Hepatic stellate cell (primary cell): ENCODE results near the gene PRKAG1.

ENCODE experiments used
- DNase-seq: peaks from one replicate; pipeline ENCODE4 v3.0.0; 2011; ENCODE audit warnings: low spot score

PRKAG1 gene

DNA sequence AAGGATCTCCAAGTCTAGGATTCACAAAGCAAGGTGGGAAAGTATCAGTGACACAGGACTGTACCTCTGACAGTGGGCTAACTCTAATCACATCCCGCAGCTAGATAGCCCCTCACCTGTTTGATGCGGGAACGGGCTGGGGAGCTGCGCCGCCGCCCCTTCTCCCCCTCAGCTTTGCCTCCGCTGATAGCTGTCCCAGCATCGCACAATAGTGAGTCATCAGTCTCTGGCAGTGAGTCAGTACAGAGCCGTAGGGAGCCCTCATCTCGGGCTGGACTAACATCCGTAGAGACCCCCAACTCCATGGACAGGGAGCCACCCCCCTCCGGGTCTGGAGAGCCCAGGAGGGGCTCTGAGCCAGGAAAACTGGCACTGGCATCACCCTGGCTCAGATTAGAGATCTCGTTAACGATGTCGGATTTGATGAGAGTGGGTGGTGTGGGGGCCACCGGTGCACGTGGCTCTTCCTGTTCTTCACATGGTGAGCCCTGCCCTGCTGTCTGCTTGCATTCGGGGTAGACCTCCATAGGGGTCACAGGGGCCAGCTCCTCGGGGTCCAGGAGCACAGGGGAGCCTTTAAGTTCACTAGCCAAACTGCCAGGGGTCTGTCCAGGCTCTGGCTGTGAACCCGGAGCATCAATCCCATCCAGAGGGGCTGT lies 31.1 kb upstream of the PRKAG1 start:
- DNase-seq, result peak; percentile 97

DNA sequence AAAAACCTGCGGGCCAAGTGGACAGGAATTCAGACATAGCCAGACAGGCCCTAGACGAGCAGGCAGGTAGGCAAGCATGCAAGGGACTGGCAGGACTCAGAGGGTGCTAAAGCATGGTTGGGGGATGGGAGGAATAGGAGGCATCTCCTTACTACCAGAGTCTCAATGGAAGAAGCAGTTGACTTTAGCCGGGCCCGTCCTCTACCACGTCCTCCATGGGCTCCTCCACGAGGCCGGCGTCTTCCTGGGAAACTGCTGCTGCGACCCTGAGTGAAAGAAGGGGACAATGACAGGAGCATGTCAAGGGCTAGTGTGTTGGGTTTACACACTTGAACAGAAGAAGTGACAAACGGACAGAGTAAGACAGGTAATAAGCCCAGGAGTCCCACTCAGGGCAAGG lies 30.4 kb upstream of the PRKAG1 start:
- DNase-seq, result no peak

DNA sequence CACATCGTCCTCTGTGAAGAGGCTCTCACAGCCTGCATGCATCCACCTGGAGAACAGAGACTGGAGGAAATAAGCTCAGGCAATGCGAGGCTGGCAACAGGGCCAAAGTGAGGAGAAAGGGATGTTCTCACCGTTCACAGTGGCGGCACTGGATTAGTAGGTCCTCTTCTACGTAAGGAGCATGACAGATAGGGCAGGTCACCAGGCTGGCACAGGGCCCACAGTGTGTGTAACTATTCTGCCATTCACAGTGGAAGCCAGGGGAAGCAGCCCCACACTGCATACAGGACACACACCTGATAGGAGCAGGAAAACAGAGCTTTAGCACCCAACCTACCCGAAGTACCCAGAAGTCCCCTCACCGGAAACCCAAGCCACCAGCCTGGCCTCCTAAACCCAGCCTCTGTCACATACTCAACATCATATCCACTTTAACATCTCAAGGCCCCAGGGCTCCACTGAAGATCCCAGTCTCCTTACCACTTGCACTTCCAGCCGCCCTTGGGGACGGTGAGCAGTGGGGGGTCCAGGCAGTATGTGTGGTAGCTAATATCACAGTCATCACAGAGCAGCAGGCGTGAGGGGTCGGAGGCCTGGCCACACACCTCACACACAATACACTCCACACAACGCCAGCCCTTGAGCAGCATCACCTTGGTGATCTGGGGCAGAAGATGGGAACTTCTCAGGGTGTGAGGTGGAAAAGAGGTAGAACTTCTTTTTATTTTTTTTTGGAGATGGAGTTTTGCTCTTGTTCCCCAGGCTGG lies 27.7 kb upstream of the PRKAG1 start:
- DNase-seq, result no peak

DNA sequence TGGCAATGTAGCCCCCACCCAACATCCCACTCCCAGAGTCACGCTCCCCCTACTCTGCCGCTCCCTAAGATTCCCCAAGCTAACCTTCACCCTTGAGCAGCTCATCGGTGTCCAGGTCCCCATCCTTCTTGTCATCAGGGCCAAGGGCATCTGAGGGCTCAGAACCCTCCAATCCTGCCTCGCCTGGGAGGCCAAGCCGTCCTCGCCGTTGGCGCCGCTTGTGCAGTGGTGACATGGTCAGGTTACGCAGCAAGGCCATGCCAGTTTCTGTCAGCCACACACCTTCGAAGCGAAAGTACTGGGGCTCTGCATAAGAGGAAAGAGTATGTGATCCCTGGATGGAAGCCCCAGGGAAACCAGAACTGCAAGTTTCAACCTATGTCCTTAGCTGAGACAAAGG lies 26.1 kb upstream of the PRKAG1 start:
- no peak for DNase-seq

DNA sequence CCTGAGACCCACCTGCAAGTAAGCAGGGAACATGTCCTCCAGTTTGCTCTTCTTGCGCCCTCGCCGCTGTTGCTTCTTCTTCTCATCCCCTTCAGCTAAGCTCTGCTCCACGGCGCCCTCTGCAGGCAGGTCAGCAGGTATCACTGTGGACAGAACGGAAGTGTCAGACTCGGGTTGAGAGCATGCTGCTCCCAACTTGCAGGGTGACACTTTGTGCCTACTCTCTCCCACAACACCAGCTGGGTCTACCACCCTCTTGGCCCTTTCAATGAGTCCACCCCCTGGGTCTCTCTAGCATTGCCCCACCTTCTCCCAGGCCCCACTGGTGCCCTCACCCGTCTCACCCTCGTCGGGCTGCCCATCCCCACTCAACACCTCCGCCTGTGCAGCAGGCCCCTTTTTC lies 25.3 kb upstream of the PRKAG1 start:
- DNase-seq, result peak; percentile 83

DNA sequence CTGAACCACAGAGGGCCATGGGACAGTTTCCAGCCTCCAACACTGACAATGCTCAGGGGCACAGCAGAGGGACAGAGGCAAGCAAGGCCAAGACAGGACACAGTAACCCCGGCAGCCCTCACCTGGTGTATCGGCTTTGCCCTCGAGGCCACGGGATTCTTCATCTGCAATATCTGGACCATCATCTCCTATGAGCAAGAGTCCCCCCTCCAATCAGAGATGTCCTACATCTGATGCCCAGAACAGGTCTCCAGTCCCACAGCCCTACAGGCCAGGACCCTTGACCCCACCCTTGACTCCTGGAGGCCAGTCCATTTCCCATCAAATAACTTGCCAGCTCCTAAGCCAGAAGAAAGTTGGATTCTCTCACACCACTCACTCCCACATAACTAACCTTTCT lies 24.7 kb upstream of the PRKAG1 start:
- DNase-seq, result no peak

DNA sequence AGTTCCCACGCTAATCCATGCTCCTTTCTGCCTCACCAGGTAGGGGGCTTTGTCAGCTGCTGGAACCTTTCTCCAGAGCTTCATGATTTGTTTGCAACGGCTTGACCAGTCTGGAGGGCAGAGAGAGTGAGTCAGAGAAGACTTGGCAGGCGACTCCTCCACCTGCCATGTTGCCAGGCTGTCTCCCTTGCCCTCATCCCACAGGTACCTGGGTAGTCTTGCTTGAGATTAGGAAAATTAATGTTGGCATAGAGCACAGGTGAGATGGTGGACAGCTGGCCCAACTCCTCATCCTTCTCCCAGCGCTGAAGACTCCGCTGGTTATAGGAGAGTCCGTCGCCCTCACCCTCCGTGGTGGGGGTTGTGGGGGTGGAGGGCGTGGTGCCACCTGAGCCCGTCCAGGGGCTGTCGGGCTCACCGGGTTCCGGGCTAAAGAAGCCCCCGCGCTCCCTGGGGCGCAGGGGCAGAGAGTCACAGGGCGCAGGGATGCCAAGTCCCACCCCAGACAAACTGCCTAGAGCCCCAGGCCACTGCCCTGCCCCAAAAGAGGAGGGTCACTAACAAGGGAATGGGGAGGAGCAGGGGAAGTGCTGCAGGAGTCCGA lies 23.4 kb upstream of the PRKAG1 start:
- DNase-seq, result no peak

DNA sequence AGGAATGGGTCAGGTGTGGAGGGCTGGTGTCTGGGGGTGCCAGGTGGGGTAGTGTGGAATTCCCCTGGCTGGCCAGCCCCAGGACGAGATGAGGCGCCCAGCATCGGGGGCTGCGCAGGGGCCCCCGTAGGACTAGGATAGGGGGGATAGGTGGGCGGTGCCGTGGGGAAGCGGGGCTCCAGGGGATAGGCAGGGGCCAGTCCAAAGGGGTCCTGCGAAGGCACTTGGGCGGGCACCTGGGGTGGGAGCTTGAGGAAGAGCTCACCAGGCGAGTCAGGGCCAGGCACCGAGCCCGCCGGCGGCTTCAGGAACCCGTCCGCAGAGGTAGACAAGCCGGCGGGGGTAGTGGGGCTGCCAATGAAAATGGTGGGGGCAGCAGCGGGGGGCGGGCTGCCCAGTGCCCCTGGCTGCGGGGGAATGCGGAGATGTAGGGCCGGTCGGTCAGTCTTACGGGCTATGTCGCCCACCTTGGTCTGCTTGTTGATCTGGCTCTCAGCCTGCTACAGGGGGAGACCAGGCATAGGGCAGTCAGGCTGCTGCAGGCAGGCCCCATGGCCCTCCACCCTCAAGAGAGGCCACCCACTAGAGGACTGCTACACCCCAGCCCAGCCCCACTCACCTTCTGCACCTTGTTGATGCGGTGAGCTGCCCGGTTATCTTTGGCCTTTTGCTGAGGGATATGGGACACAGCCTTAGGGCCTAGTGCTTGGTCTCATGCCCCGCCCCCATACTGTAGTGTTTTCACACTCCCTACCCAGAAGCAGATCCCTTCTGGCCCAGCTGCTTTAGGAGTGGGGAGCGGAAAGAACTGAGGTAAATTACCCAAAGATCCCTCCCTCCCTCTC lies 22.7 kb upstream of the PRKAG1 start:
- DNase-seq, result no peak

DNA sequence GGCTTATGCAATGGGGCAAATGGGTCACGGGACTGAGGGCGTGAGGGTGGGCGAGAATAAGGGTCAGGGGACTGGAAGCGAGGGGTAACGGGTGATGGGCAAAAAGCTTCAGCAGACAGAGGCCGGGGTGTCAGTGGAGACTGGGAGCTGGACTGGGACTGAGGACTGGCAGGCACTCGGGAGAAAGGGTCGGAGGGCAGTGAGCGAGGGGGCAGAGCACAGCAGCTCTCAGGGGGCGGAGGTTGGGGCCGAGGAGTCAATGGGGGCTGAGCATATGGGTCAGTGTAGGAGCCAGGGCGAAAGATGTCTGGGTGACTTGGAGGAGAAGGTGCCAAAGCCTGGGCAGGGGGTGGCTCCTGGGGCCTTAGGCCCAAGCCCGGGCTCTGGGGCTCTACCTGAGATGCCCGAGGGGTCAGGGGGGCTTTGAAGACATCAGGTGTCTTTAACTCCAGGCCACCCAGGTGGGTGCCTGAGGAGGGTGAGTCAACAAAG lies 21.8 kb upstream of the PRKAG1 start:
- DNase-seq, result no peak

DNA sequence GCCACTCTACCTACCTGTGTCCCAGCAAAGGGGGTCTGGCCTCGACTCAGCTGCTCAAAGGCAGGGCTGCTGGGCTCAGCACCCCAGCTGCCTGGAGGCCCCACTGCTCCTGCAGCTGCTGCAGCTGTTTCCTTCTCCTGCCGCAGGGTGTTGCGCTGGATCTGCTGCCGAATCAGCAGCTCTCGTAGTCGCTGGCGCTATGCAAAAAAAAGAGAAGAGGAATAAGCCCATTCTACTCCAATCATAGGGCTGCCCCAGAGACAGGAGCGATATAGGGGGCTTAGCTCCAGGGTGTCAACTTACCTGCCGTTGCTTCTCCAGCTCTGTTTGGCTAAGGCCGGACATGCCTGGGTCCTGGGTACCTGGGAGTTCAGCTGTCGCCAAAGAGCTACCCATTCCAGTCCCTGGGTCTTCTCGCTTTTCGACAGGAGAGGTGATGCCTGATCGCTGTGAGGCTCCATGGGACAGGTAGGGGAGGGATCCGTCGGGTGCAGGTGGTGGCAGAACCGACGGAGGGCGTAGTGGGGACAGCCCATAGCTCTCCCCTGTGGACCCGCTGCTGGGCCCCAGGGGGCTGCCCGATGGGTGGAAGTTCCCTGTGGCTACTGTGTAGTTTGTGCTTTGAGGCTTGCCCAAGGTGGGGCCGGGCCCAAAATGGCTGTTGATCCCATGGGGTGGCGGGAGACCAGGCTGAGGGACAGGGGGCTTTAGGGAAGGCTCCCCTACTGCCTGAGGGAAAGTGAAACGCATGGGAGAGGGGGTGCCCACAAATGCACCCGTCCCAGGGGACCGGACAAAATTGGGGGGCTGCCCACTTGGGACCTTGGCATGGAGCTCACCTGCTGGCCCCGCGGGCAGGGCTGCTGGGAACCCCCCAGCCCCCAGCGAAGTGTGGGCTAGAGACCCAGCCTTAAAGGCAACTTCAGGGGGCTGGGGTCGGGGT lies 21.1 kb upstream of the PRKAG1 start:
- no peak for DNase-seq

DNA sequence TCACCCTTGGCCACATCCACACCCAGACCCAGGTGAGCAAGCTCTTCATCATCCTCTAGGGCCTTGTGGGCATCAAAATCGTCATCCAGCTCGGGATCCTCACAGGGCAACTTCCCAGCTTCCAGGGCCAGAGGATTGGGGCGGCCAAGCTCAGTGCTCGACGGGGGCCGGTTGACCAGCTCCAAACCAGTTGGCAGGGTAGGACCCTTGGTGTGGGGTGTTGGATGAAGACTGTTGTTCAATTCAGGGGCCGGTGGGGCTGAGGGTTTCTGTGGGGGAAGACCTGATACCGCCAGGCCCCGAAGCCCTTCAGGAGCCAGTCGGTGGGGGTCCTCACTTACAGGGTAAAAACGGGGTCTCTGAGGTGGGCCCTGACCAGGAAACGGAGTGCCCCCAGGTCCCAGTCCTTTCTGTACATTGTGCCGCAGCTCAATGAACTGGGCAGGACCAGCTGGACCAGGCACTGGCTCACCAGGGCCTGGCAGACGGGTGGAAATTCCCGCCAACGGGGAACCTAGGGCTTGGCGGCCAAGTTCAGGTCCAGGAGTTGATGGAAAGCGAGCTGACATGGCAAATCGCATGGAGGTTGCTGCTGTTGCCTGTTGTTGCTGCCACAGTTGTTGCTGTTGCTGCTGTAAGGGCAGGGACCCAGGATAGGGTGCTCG lies 19.8 kb upstream of the PRKAG1 start:
- DNase-seq, result no peak

DNA sequence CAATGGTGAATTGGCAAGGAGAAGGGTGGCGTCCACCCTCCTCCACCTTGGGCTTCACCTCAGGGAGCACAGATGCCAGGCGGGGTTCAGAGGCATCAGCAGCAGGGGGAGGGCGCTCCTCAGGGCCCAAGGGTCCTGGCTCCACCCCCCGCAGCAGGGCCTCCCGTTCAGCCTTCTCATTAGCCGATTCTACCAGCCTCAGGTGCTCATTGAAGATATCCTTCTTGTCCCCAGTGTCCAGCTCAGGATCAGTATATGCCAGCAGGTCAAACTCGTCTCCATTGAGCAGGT lies 19.3 kb upstream of the PRKAG1 start:
- no peak for DNase-seq

DNA sequence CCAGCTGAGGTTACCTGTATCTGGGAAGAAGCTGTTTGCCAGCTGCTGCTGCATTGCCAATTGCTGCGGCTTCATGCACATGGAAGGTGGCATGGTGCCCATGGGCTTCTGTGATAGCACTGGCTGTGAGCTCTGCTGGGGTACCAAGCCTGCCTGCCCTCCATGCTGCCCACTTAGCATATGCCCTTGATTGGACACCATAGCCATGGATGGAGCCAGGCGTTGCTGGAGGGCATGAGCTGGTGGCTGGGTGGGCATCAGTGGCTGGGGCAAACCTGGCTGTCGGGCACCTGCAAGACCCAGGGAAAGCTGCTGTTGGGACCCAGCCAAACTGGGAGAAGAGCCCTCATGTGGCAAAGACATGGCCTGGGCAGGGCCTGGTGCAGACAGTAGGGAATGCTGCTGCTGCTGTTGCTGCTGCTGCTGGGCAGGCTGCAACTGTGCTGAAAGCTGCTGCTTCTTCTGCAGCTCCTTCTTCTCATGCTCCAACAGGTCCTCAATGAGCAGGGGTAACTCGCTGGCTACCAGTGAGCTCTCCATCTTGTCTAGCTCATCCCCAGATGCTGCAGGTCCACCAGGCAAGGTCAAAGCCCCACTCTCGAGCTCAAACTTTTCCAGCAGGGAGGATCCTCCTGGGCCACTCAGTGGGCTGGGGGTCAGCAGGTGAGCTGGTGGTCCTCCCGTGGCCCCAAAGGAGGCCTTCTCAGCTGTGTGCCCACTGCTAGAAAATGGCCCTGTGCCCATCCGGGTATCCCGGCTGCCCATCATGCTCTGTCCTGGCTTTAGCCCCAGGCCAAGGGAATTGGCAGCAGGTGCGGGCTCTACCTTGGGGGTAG lies 18.8 kb upstream of the PRKAG1 start:
- DNase-seq, result no peak

DNA sequence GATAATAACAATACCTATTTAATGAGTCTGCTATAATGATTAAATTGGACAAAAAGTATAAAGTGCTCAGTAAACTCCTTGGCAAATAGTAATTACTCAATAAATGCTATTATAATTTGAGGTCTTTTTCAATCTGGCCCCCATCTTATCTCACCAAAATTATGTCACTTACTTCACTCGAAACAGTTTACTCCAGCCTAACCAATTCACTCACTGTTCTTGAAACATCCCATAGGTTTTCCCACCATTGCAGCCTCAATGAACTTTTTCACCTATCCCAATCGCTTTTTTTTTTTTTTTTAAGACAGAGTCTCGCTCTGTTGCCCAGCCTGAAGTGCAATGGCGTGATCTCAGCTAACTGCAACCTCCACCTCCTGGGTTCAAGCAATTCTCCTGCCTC lies 17.5 kb upstream of the PRKAG1 start:
- DNase-seq, result no peak

DNA sequence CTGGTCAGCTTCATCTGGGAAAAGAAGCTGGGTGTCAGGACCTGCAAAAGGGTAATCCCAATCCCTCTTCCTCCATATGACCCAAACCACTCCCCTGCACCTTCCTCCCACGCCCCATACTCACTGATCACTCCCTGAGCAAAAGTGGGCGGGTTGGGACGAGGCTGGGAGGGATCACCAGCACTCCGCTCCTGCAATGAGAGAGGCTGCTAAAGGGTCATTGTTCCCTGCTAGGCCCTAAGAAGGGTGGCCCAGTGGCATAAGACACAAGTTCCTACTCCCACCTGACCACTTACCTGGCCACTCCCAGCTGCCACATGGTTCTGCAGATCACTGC lies 15.7 kb upstream of the PRKAG1 start:
- DNase-seq, result no peak

DNA sequence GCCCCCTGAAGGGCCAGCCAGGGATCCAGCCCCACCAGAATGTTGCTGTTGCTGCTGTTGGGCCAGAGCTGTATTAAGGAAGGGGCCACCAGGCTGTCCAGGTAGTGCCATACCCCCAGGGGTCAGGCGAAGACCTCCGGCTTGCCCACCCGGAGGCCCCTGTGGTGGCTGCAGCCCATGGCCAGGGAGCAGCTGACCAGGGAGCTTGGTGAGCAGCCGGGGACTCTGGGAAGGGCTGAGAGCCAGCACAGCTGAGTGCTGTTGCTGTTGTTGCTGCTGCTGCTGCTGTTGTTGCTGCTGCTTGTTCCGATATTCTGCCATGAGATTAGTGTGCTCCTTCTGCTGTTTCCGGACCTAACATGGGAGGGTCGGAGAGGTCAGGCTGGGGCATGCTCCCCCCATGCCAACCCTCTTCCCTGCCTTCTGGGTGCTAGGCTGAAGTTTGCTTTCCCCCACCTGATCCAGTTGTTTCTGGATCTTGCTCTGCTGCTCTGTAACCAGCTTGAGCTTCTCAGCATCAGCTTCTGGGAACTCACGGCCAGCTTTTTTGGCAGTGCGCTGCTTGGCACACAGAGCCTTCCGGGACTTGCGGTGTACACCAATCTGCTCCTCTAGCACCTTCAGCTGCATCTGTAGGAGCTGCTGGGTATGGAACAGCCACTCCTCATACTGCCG lies 15.2 kb upstream of the PRKAG1 start:
- DNase-seq, result no peak

DNA sequence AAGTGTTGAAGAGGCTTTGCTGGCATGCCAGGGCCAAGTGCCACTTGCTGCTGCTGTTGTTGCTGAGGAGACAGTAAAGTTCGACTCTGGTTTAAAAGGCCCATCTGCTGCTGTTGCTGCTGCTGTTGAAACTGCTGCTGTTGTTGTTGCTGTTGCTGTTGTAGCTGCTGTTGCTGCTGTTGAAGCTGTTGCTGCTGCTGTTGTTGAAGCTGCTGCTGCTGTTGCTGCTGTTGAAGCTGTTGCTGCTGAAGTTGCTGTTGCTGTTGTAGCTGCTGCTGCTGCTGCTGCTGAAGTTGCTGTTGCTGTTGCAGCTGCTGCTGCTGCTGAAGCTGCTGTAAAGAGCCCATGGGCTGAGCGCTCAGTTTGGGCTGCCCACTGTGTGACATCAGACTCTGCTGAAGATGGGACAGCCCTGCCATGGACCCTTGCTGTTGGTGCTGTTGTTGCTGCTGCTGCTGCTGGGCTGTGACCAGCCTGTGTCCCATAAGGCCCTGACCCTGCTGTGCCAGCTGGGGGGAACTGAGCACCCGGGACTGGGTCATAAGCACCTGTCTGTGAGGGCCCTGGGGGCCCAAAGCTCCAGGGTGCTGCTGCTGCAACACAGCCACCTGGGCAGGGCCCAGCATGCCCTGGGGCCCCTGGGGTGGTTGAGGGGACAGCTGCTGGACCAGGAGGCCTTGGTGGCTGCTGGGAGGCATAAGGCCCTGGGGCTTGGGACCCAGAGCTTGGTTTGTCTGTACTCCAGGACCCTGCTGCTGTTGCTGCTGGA lies 14.3 kb upstream of the PRKAG1 start:
- DNase-seq, result no peak

DNA sequence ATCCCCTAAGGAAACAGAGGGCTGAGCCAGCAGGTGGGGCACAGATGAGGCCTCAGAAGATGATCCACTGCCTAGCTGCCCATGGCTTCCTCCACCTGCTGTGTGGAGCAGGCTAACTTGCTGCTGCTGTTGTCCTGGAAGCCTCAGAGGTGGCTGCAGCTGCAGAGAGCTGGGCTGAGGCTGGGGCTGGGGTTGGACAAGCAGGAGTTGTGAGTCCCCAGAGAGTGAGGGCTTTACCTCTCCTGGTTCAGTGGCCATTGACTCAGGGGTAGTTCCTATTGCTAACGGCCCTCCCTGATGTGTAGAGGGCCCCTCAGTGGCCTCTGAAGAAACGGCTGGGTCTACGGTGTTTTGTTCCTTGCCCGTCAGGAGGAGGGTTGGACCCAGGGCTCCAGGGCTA lies 13.7 kb upstream of the PRKAG1 start:
- no peak for DNase-seq
